Activated naive CD4-positive, alpha-beta T cell (primary cell): ENCODE results near the gene CD52.
"Not testable (repeated sequence)": the region's sequence is repeated elsewhere in the genome, so short reads cannot be mapped to it uniquely, and the experiment has no call there.

Experiments
- DNase-seq, 4 experiments: peaks; one replicate each; lab custom pipeline; 2025; lab: John Stamatoyannopoulos, UW

CD52 gene

DNA sequence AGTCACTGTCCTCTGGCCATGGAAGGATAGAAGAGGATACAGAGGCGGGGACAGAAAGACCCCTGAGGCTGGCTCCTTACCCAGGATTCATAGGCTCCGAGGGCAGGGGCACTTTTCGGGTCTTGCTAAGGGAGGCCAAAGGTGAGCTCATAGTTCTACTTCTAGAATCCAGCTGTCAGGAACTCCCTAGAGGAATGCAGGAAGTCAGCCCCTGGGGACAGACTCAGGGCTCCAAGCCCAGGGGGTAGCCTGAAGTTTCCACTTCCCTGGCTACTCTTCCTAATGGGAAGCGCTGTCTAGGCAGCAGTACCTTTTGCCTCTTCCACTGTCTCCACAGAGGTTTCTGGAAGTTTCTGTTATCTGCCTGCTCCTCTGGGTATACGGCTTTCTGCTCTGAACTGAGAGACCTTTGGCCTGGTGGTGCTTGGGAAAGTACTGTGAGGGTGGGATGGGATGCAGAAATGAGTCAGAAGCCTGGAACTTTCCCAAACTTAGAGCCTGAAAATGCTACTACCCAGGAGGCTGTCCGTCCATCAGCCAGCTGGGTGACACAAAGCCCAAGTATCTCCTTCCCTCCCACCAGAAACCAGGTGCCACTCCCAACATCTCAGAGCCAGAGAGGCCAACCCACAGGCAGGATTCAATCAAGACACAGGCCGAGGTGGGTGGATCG, 14.9 kb upstream of the CD52 start:
- no peak for DNase-seq

DNA sequence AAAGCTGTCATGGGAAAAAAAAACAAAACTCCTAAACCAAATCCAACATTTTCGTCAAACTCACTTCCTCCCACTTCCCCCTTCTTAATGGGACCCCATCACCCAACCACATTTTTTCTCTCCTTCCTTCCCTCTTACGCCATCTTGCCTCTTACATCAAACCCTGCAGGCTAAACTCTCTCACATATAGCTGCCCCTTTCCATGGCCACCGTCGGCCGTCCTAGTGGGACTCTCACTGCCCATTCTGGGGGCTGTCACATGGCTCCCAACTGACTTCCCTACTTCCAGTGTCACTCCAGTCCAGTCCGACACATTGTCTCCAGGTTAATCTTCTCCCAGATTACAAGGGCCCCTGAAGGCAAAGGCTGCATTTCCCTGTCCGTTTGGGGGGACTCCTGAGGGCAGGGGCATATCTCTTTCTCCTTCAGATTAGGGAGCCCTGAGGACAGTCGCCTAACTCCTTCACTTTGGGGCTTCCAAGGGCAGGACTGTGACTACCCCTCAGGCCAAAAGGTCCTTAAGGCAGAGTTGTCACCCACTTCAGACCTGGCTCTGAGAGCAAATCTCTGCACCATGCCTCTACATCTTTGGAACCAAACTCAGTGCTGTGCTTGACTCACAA, 12.0 kb upstream of the CD52 start:
- DNase-seq: no peak

DNA sequence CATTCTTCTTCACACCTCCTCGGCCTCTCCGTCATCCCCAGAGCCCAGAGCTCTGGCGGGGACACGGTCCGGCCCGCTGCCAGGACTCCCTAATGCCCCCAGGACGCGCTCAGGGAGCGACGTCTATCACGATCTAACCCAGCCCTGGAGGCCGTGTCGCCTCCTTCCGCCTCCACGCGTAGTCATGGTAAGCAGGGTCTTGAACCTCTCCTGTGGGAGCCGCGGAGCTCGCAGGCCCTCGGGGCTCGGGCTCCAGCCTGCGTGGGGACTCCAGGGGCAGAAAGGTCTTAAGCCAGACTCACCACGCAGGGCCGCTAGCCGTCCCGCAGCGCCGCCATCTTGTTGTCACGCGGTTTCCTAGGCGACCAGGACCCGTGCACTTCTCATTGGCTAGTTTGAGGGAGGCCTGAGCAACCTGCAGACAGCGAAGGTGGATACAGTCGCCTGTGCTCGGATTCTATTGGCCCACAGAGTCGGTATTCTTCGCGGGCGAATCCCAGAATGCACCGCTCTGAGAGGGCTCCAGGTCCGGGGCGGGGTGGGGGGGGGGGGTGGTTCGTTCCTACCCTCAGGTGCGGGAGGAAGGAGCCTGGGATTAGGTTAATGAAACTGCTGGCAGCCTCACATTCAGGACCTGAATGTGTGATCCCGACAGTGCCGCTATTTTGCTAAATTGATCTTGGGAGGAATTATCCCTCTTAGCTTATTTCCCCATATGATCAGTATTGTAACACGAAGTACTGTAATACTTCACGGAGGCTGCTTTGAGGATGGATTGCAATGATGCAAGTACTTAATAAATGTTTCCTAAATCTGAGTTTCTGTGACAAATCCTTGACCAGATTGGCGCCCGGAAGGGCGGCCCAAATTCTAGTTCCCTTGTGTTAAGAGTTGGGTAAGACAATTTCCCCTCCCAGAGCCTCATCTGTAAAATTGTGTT, 11.2 kb upstream of the CD52 start, which contains the start of gene UBXN11:
TSS of gene UBXN11 (minus strand) at position 347 of the 940 bp plus-strand sequence. CDS start 3,753 bp downstream, outside the sequence.
- peak; percentile 73 to 86 (median 80) for DNase-seq

DNA sequence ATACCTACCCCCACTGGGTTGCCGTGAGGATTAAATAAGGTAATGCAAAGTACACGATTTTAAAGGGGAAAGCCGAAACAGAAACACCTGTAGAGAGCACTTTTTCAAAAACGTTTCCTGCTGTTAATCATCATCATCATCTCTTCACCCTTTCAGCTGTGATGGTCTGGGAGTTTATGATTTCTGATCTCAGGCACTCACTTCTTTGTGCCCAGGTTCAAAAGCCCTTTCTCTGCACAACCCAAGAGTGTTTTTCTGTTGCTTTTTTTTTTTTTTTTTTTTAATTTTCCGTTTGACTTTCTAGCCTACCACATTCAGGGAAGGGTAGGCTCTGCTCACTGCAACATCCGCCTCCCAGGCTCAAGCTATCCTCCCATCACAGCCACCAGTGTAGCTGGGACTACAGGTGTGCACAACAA, 10.4 kb upstream of the CD52 start:
- DNase-seq: no peak

DNA sequence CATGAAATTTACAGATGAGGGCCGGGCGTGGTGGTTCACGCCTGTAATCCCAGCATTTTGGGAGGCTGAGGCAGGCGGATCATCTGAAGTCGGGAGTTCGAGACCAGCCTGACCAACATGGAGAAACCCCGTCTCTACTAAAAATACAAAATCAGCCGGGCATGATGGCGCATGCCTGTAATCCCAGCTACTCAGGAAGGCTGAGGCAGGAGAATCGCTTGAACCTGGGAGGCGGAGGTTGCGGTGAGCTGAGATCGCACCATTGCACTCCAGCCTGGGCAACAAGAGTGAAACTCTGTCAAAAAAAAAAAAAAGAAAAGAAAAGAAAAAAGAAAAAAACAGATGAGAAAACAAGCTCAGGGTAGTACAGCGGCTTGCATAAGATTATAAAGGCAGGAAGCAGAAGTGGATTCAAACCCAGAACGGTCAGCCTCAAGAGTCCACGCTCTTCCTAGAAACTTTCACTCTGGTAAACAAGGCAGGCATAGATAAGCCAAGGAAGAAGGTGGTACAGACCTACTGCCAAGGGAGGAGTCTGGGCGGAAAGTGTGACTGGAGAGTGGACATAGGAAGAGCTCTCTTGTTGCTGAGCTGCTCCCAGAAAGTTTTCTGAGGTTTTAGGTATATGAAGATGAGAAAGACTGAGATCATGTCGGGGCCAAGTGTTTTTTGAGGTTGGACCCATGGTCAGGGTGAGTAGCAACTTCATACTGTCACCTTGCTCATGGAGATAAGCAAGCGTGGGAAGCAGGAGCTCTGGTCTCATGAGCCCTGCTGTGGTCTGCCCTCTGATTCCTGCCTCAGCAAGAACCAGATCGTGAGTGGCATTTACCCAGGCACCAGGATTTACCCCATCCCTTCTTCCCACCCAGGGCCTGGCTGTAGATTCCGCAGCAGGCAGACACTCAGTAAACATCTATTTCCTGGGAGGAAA, 9.5 kb upstream of the CD52 start:
- DNase-seq: not testable (repeated sequence)

DNA sequence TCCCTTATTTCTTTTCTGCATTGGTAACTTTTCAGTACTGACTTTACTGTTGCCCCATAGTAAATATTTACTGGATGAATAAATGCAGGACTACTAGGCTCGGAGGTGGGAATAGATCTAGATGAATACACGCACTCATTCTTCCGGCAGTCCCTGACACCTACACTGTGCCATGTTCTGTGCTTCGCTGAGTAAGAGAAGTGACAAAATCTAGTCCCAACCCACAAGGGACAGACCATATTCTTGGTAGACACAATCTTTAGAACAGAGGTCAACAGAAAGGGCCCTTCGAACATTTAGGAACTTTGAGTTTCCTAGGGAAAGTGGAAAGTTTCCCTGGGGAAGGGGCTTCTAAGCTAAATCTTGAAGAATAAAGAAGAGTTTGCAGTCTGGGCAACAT, 3.3 kb upstream of the CD52 start:
- DNase-seq: no peak

DNA sequence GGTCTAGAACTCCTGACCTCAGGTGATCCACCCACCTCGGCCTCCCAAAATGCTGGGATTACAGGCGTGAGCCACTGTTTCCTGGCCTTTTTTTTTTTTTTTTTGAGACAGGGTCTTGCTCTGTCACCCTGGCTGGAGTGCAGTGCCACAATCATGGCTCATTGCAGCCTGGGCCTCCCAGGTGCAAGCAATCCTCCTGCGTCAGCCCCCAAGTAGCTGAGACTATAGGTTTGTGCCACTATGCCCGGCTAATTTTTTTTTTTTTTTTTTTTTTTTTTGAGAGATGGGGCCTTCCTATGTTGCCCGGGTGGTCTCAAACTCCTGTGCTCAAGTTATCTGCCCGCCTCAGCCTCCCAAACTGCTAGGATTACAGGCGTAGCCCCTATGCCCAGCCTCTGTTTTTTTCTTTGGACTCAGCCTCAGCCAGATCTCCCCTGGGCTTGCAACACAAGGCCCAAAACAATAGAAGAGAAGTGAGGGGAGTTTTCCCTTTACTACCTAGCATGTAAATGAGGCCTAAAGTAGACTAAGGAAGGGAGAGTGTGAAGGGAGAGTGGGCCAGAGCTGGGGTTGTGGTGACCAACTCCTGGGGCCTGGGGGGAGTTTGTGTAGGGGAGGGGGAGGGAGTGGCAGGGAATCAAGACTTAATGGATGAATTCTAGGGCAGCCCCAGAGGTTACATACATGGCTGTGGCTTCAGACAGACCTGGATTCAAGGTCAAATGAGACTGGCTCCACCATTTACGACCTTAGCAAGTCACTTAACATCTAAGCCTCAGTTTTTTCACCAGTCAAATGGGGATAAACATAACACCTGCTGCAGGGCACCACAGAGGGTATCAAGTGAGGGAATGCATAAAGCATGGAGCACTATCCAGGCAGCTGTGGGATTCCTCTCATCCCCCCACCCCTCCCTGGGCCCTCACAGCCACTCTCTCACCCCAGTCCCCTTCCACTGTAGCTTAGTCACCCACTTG, 1.6 kb upstream of the CD52 start:
- no peak for DNase-seq

DNA sequence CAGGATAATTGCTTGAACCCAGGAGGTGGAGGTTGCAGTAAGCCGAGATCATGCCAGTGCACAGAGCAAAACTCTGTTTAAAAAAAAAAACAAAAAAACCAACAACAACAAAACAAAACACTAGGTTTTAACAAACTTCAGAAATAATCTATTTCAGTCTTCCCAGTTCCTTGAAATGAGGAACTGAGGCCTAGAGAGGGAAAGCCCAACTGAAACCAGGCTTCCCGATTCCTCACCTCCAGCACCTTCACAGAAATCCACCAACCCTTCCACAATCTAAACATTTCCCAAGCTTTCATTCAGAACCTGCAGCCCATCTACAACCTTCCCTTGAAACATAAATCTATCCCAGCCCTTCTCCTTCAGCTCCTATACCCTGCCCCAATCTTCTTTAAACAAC, 612 bp upstream of the CD52 start:
- no peak for DNase-seq

DNA sequence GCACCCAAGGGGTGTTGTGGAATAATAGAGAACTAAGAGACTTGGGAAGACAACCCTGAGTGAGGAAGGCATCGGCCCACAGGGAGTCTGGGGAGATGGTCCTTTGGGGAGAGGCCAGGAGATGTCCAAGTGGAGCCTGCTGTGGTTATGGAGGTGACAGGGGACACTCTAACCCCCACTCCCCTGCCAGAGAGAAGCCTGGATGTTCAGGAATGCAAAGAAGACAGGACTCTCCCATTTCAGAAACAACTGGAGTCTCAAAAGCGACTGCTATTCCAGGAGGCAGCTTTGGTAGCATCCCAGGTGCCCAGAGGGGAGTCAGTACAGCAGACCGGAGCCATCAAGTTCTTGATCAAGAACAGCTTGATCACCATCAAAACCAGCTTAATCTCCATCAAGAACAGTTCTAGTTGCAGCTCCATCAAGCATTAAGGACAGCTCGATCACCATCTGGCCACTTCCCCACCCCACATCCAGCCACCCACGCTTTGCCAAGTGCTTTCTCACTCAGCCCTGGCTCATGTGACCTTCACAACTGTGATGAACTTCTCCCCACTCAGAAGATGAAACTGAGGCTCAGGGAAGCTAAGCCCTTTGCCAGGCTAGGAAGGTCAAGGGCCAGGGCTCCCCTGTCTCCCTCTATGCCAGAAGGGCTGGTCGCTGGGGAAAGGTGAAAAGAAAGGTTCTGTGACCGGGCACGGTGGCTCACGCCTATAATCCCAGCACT, 743 bp downstream of the CD52 start:
- no peak for DNase-seq

DNA sequence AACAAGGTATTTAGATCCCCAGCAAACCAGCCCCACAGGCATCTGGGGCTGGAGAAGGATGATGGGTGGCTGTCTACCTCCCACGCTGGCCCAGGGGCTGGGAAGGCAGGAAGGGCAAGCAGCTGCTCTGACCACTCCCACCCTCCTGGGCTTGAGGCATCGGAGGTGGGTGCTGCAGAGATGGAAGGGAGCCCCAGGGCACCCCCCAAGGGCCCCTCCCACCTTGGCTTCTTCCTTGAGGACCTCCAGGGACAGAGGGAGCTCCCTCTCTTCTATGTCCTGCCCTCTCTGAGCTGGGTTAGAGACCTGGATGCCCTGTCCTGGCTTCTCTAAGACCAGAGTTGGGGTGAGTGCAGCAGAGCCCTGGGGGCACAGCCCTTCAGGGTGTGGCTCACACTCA, 3.1 kb downstream of the CD52 start:
- no peak for DNase-seq

DNA sequence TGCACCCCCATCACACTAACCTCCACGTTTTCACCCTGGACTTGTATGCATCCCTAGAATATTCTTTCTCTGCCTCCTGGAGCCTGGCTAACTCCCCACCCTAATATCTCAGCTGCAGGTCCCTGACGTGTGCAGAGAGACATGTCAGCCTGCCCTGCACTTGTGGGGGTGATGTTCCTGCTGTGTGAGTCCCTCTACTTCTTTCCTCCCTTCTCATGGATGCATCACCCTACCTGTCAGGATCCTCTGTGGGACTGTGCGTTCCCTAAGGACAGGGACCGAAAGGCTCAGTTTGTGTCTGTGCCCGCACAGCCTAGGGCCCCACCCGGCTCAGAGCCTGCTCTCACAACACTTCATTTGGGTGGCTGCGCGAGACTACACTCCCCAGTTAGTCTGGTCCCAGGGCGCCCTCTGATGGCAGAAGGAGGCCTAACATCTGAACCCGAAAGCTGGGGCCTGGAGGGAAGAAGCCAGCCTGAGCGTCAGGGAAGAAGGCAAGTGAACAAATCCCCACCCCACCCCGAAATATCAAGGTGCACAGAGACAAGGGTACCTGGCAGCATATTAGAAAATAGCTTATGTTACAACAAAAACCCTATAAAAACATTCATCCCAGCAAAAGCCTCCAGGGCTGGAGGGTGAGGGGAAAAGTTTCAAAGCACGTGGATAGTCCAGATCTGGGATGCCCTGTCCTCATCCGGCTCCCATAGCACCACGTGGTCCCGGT, 3.7 kb downstream of the CD52 start:
- DNase-seq: peak; percentile 92 to 97 (median 94)

DNA sequence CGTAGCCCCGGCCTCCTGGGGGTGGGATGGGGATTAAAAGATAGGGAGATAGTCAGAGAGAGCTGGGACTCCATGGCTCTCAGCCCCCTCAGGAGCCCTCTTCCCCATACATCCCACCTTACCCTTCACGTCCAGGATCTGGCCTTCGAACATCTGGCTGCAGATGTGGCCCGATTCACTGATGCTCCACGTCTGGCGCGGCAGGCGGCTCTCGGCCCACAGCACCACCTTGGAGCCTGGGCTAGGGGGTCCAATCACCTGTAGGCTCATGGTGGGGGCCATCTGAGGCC, 4.2 kb downstream of the CD52 start:
- DNase-seq: no peak

DNA sequence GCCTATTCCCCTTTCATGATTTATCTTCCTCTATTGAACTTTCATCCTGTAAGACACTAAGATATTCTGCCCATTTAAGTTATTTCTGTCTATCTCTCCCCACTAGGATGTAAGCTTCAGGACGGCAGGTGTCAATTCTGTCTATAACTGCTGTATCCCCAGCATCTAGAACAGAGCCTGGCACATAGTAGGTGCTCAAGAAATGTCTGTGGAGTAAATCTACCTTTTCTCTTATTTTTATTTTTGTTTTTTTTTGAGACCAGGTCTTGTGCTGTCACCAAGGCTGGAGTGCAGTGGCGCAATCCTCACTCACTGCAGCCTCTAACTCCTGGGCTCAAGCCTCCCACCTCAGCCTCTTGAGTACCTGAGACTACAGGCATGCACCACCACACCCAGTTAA, 5.6 kb downstream of the CD52 start:
- no peak for DNase-seq

DNA sequence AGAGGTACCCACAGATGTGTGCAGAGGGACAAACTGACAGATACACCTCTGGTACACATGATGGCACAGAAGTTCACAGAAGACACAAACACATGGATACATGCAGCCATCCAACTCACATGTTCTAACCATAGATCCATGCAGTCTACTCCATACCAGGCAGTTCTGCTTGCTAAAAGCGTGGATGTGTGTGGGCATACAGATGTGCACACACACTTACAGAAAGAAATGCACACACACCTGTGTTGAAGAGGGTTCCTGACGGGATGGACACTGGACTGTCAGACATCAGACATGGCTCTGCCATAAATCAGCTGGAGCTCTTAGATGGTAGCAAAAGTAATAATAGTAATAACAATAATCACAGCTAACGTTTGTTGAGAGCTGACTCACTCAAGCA, 6.8 kb downstream of the CD52 start:
- DNase-seq: no peak

DNA sequence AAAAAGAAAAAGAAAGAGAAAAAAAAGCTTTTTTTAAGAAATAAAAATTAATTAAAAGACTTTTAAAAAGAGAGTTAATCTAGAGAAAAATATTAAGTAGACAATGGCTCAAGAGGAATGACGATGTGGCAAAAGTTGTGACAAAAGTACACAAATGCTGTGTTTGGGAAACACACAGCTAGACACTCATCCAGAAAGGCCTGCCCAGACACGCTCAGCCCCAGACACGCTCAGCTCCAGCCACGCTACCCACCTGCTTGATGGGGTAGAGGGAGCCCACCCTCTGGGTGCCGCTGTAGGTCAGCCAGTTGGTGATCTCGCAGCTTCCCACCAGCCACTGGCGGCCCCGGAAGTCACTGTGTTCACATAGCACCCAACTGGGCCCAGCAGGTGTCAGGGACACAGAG, 10.2 kb downstream of the CD52 start:
- no peak for DNase-seq

DNA sequence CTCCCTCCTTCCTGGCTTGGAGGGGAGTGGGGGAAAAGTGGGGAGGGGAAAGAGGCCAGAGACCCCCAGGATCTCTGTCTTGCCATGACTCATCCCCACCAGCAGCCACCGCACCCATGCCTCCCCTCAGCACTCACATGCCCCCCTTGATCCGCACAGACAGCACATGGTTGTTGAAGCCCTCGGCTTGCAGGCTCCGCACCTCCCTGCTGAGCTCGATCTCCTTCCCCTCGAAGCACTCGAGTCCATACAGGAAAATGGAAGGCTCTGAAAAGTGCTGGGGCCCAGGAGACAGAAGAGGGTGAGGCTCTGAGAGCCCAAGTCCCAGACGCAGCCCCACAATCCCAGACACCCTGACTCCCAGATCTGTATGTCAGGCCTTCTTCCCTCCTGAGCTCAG, 10.8 kb downstream of the CD52 start:
- no peak for DNase-seq

DNA sequence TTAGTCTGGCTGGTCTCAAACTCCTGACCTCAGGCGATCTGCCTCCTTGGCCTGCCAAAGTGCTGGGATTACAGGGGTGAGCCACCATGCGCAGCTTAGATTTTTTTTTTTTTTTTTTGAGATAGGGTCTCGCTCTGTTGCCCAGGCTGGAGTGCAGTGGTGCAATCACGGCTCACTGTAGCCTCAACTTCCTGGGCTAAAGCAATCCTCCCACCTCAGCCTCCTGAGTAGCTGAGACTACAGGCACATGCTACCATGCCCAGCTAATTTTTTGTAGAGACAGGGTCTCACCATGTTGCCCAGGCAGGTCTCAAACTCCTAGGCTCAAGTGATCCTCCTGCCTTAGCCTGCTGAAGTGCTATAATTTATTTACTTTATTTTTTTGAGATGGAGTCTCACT, 11.6 kb downstream of the CD52 start:
- not testable (repeated sequence) for DNase-seq

DNA sequence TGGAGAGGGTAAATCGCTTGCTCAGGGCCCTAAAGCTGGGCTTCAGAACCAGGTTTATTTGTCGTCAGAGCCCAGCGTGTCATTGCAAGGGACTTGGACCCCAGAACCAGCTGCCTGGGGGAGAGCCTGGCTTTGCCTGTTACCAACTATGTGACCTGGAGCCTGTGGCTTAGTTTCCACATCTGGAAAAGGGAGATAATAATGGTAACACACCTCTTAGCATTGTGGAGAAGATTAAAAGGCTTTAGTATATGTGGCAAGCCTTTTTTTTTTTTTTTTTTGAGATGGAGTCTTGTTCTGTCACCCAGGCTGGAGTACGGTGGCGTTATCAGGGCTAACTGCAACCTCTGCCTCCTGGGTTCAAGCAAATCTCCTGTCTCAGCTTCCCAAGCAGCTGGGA, 12.5 kb downstream of the CD52 start:
- DNase-seq: no peak

DNA sequence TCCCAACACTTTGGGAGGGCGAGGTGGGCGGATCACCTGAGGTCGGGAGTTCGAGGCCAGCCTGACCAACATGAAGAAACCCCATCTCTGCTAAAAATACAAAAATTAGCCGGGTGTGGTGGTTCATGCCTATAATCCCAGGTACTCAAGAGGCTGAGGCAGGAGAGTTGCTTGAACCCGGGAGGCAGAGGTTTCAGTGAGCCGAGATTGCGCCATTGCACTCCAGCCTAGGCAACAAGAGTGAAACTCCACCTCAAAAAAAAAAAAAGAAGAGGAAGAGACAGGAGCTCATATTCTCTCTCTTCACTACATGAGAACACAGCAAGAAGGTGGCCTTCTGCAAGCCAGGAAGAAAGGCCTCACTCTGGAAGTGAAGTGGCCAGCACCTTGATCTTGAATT, 15.6 kb downstream of the CD52 start:
- DNase-seq: not testable (repeated sequence)
